GM12865 (cell line): ENCODE data around the gene TSKU.

Source experiments
- DNase-seq: peaks from one replicate; pipeline ENCODE4 v3.0.0; 2010; ENCODE audit warnings: low read depth
- H3K4me3 ChIP-seq: 2 replicates; pipeline ENCODE4 v1.5.1; 2011; ENCODE audit warnings: mild to moderate bottlenecking, low read depth, low read length, control low read depth
- CTCF ChIP-seq: IDR thresholded peaks from 2 replicates; pipeline ENCODE4 v1.5.1; 2011; ENCODE audit warnings: low read length, control low read depth, low read depth, inconsistent platforms; ENCODE audit not compliant: insufficient read depth; ENCODE audit errors: missing control alignments

The TSKU gene

GRCh38 chr11:76760236-76760635 lies 22.9 kb upstream of the TSKU start:
- DNase-seq, result no peak
- no peak for TF ChIP-seq CTCF
- no peak overlapping the region for H3K4me3 ChIP-seq

GRCh38 chr11:76761718-76762355 lies 21.3 kb upstream of the TSKU start:
- TF ChIP-seq CTCF, result no peak
- no peak for DNase-seq
- no peak overlapping the region for H3K4me3 ChIP-seq

- no peak for TF ChIP-seq CTCF
- DNase-seq, result no peak
- H3K4me3 ChIP-seq, result no peak overlapping the region
Measured at GRCh38 chr11:76762356-76762752, 20.8 kb upstream of the TSKU start.

GRCh38 chr11:76762867-76763572 lies 20.1 kb upstream of the TSKU start:
- TF ChIP-seq CTCF, result no peak
- DNase-seq, result no peak
- H3K4me3 ChIP-seq, result no peak overlapping the region

- no peak for DNase-seq
- TF ChIP-seq CTCF, result no peak
- no peak overlapping the region for H3K4me3 ChIP-seq
Measured at GRCh38 chr11:76763573-76764346, 19.4 kb upstream of the TSKU start.

- H3K4me3 ChIP-seq, result no peak overlapping the region
- TF ChIP-seq CTCF, result no peak
- no peak for DNase-seq
Measured at GRCh38 chr11:76764941-76765665, 18.1 kb upstream of the TSKU start.
